ENCODE data around the gene PERM1.

PERM1 gene

GRCh38 chr1:961132-961669, 20.7 kb downstream of the PERM1 start:
- TF ChIP-seq CTCF (IDR thresholded peaks at IDR 0.05; ENCODE audit: extremely low read depth, missing control alignments), result no peak
- peak; percentile 75 for DNase-seq (ENCODE audit: low spot score)

- no peak for TF ChIP-seq CTCF (IDR thresholded peaks at IDR 0.05; ENCODE audit: extremely low read depth, missing control alignments)
- DNase-seq (ENCODE audit: low spot score), result peak; percentile 95
Observed at GRCh38 chr1:960363-961131, 21.3 kb downstream of the PERM1 start, which contains the start of gene KLHL17. KLHL17 (plus strand) TSS chr1:960584; CDS start chr1:960694, 110 bp downstream.

GRCh38 chr1:959731-960362, 22.0 kb downstream of the PERM1 start:
- TF ChIP-seq CTCF (IDR thresholded peaks at IDR 0.05; ENCODE audit: extremely low read depth, missing control alignments), result no peak
- no peak for DNase-seq (ENCODE audit: low spot score)

- TF ChIP-seq CTCF (IDR thresholded peaks at IDR 0.05; ENCODE audit: extremely low read depth, missing control alignments), result no peak
- peak; percentile 98 for DNase-seq (ENCODE audit: low spot score)
Observed at GRCh38 chr1:958823-959730, 22.8 kb downstream of the PERM1 start, which contains the start of gene NOC2L. NOC2L (minus strand) TSS chr1:959256; CDS start chr1:959240, 16 bp downstream.

- no peak for DNase-seq (ENCODE audit: low spot score)
- no peak for TF ChIP-seq CTCF (IDR thresholded peaks at IDR 0.05; ENCODE audit: extremely low read depth, missing control alignments)
Observed at GRCh38 chr1:956636-957035, 25.3 kb downstream of the PERM1 start.

- DNase-seq (ENCODE audit: low spot score), result no peak
- no peak for TF ChIP-seq CTCF (IDR thresholded peaks at IDR 0.05; ENCODE audit: extremely low read depth, missing control alignments)
Observed at GRCh38 chr1:955474-955873, 26.4 kb downstream of the PERM1 start.
